Panc1 (cell line): ENCODE data around the gene ZSCAN10.
"Not testable (repeated sequence)": the region's sequence is repeated elsewhere in the genome, so short reads cannot be mapped to it uniquely, and the experiment has no call there.

Experiments used
- CTCF ChIP-seq: fragments of 450-650 bp; IDR thresholded peaks from 2 replicates; pipeline ENCODE4 v1.5.1; 2017; ENCODE audit warnings: mild to moderate bottlenecking
- POLR2AphosphoS5 ChIP-seq: IDR thresholded peaks from 2 replicates; pipeline ENCODE4 v1.6.1; 2012; ENCODE audit warnings: mild to moderate bottlenecking, low read depth, low read length, moderate library complexity
- REST ChIP-seq, 2 experiments: IDR thresholded peaks; 2 replicates each; pipeline ENCODE4 v1.6.1; 2011 to 2012; ENCODE audit warnings: low read depth in 2 of 2, control low read depth in 1 of 2, low read length in 1 of 2, mild to moderate bottlenecking in 1 of 2, moderate library complexity in 1 of 2; ENCODE audit not compliant: insufficient read depth in 1 of 2
- SIN3A ChIP-seq: IDR thresholded peaks from 2 replicates; pipeline ENCODE4 v1.6.1; 2012; ENCODE audit warnings: low read depth, mild to moderate bottlenecking, low read length, moderate library complexity, borderline replicate concordance; ENCODE audit not compliant: insufficient read depth
- TCF7L2 ChIP-seq: IDR thresholded peaks from 2 replicates; pipeline ENCODE4 v1.6.1; 2011; ENCODE audit warnings: mild to moderate bottlenecking, low read depth, low read length, inconsistent platforms

DNA sequence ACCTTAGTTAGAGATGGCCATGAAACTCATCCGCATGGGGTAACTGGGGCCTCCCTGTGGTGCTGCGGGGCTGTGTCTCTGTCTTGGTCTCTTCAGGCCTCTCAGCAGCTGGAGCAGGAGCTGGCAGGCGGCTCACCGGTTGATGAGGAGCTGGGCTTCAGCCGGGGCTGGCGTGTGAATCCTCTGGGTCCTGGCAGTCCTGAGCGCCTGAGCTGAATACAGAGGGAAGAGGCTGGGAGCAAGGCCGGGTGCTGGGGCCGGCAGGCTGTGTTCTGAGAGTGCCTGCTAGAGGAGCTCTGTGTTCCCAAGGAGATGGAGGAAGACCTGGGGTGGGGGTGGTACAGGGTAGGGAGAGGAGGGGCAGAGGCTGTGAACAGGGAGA, 43.4 kb downstream of the ZSCAN10 start:
- TF ChIP-seq POLR2AphosphoS5; CTCF; SIN3A; TCF7L2; REST (IDR thresholded peaks at IDR 0.05; ENCODE audit: insufficient read depth in 1 of 2, low read depth in 2 of 2, low read length in 1 of 2): not testable (repeated sequence)
